Uterus (tissue), 4 donors: ENCODE measurements around the gene STUB1. TPM values are rescaled to one million over a fixed set of nuclear protein-coding genes. Genes with fewer than 3 reads are reported as not detected.

ENCODE experiments used
- DNase-seq, 2 donors: peaks; one replicate each; pipeline ENCODE4 v3.0.0-alpha.2; 2019 to 2020
- H3K27ac ChIP-seq, 2 donors: fragments of 200-600 bp; sonication (generic); 1 replicate in 1 of 2; 2 replicates in 1 of 2; pipeline ENCODE4 v1.5.1; 2016 to 2018
- H3K27me3 ChIP-seq, 2 donors: fragments of 200-600 bp; sonication (generic); one replicate each; pipeline ENCODE4 v1.5.1; 2018 to 2019; ENCODE audit warnings: control low read depth in 1 of 2
- H3K36me3 ChIP-seq, 2 donors: fragments of 200-600 bp; sonication (generic); one replicate each; pipeline ENCODE4 v1.5.1; 2019; ENCODE audit warnings: control low read depth in 1 of 2
- H3K4me1 ChIP-seq, 2 donors: fragments of 200-600 bp; sonication (generic); one replicate each; pipeline ENCODE4 v1.5.1; 2018 to 2019; ENCODE audit warnings: control low read depth in 1 of 2
- H3K4me3 ChIP-seq, 2 donors: fragments of 200-600 bp; sonication (generic); 1 replicate in 1 of 2; 2 replicates in 1 of 2; pipeline ENCODE4 v1.5.1; 2018 to 2019; ENCODE audit warnings: mild to moderate bottlenecking in 1 of 2
- H3K9me3 ChIP-seq, 2 donors: fragments of 200-600 bp; sonication (generic); one replicate each; pipeline ENCODE4 v1.5.1; 2019; ENCODE audit warnings: control low read depth in 1 of 2
- POLR2A ChIP-seq, 2 donors: fragments of 450-650 bp; IDR thresholded peaks; one replicate each; pipeline ENCODE4 v1.6.1; 2016; ENCODE audit warnings: antibody characterized with exemption in 2 of 2, mild to moderate bottlenecking in 1 of 2, moderate library complexity in 1 of 2
- intact Hi-C: fragments of 100-400 bp; cut with DNase I; formaldehyde crosslinking; loops from one replicate; pipeline ENCODE4 v1.15.1; 2023; ENCODE audit warnings: low total_unique reads
- total RNA-seq, 4 donors: library from RNA; depleted of rRNA in 3 of 4; stranded (reverse); fragments of >200 nt in 3 of 4; gene quantifications; one replicate each; pipeline versions ENCODE4 v1.1.0 to v1.2.4, GENCODE V29; 2014 to 2023
- TF ChIP-seq, protein P1 (sequence below), 4 experiments: fragments of 200-600 bp in 2 of 4; fragments of 450-650 bp in 2 of 4; sonication (generic) in 2 of 4; IDR thresholded peaks; one replicate each; pipeline ENCODE4 v1.5.1; 2016 to 2019; ENCODE audit warnings: antibody characterized with exemption in 4 of 4, mild to moderate bottlenecking in 2 of 4, moderate library complexity in 1 of 4
- donor health status: DM: yes; HTN: yes; CAD: no.

Gene STUB1
- total RNA-seq, 4 donors from 2014 or later, result 62.7 to 212 (median 93.3) TPM

DNA sequence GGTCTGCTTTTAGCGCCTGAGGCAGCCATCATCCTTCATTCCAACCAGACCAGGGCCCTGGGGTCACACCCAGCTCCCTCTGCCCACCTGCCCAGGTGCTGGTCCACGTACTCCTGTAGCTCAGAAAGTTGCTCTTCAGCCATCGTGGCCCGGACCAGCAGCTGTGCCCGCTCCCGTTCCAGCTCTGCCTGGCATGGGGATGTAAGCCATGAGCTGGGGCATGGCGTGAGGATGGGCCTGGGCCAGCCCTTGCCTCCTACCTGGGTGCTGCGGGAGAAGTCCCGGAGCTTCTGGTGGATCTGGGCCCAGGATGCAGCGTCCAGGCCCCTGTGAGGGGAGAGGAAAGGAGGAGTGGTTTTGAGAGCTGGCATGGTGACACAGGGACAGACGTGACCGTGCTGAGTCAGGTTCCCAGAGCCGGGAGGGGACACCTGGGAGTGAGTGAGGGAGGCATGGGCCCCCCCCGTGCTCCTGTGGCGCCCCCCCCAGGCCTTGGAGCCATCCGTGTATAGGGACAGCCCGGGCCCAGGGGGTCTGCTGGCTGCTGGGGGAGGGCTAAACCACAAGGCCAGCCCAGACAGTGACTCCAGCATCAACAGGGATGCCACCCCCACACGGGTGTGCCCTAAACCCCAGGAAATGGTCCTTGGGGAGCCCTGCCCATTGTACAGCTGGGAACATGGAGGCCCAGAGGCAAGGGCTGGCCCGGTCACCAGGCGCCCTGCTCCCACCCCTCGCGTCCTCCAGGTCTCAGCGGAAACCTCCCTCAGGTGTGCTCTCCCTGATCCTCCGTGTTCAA lies 42.8 kb downstream of the STUB1 start:
- Histone ChIP-seq H3K9me3 (no peaks in the 10 kb centered on the region), H3K27me3 (peaks cover 0 to 19% of the 10 kb centered on the region in 2 donors), H3K4me3 (no peak overlapping the region), H3K4me1 (peaks cover 0 to 32% of the 10 kb centered on the region in 2 donors), H3K27ac (no peak overlapping the region), H3K36me3 (no peaks in the 10 kb centered on the region)
- intact Hi-C loops, result no loop called here
- DNase-seq, result no peak
- TF ChIP-seq, protein P1, sequence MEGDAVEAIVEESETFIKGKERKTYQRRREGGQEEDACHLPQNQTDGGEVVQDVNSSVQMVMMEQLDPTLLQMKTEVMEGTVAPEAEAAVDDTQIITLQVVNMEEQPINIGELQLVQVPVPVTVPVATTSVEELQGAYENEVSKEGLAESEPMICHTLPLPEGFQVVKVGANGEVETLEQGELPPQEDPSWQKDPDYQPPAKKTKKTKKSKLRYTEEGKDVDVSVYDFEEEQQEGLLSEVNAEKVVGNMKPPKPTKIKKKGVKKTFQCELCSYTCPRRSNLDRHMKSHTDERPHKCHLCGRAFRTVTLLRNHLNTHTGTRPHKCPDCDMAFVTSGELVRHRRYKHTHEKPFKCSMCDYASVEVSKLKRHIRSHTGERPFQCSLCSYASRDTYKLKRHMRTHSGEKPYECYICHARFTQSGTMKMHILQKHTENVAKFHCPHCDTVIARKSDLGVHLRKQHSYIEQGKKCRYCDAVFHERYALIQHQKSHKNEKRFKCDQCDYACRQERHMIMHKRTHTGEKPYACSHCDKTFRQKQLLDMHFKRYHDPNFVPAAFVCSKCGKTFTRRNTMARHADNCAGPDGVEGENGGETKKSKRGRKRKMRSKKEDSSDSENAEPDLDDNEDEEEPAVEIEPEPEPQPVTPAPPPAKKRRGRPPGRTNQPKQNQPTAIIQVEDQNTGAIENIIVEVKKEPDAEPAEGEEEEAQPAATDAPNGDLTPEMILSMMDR (IDR thresholded peaks at IDR 0.05), result no peak
- TF ChIP-seq POLR2A (IDR thresholded peaks at IDR 0.05), result no peak

DNA sequence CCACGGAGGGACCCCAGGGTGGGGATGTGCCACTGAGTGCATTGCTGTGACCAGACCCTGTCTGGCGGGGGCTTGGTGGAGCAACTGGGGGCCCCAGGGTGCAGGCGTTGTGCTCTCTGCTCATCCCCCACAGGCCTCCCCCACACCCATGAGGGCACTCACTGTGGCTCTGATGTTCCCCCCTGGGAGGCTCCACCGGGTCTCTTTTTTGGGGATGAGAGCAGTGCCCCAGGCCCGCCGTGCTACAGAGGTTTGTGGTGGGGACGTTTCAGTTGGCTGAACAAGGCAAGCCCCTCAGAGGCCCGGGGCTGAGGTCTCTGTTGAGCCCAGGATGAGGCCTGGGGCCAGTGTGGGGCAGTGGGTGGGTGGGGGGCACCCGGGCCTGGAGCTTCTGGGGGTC lies 43.5 kb downstream of the STUB1 start:
- peaks cover 0 to 33% of the 10 kb centered on the region in 2 donors for H3K4me1 ChIP-seq
- no peak for TF ChIP-seq POLR2A (IDR thresholded peaks at IDR 0.05)
- TF ChIP-seq, protein P1 (IDR thresholded peaks at IDR 0.05), result no peak
- intact Hi-C loops, result no loop called here

DNA sequence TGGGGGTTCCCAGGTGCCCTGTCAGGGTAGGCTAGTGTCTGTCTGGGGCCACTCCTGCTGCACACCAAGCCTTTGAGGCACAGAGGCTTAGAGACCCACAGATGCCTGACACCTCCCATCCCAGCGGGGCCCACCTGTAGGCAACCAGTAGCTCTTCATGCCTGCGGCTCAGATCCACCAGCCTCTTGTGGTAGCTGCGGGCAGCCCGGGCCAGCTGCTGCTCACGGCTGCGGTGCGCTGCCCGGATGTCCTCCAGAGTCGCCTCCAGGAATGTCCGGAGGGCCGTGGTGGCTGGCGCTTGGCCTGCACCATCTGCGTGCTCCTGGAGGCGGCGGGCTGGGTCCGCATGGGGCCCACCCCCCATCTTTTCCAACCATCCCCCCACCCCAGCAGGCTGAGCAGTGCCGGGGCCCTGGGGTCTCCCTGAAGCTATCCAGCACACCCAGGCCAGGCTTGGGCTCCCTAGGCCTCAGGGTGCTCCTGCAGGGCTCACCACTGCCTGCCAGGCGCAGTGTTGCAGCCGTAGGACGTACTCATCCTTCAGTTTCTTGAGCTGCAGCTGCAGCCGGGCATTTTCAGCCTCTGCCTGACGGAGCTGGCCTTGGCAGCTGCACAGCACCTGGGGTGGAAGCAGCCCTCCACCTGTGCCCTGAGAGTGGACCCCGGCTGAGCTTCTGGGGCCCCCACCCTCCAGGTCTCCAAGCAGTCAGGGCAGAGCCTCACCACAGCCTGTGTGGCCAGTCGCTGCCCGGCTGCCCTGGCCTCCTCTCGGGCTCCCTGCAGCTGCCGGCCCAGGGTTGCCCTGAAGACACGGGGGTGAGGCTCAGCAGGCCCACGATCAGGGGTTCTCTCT lies 44.2 kb downstream of the STUB1 start:
- no peak for DNase-seq
- Histone ChIP-seq H3K36me3 (no peaks in the 10 kb centered on the region), H3K4me3 (no peak overlapping the region), H3K27ac (no peak overlapping the region), H3K27me3 (peaks cover 0 to 28% of the 10 kb centered on the region in 2 donors), H3K4me1 (peaks cover 0 to 33% of the 10 kb centered on the region in 2 donors), H3K9me3 (no peaks in the 10 kb centered on the region)
- intact Hi-C loops, result no loop called here
- TF ChIP-seq POLR2A (IDR thresholded peaks at IDR 0.05), result no peak
- TF ChIP-seq, protein P1 (IDR thresholded peaks at IDR 0.05), result no peak

More for the DNA sequence above, 43.5 kb downstream of the STUB1 start:
- Histone ChIP-seq H3K36me3 (no peaks in the 10 kb centered on the region), H3K27ac (no peak overlapping the region), H3K27me3 (peaks cover 0 to 26% of the 10 kb centered on the region in 2 donors), H3K4me3 (no peak overlapping the region), H3K9me3 (no peaks in the 10 kb centered on the region)
- DNase-seq, result no peak

- no peak for DNase-seq
- Histone ChIP-seq H3K27me3 (peaks cover 0 to 28% of the 10 kb centered on the region in 2 donors), H3K27ac (no peak overlapping the region), H3K36me3 (no peaks in the 10 kb centered on the region), H3K4me3 (no peak overlapping the region), H3K9me3 (no peaks in the 10 kb centered on the region), H3K4me1 (peaks cover 0 to 30% of the 10 kb centered on the region in 2 donors)
- TF ChIP-seq, protein P1 (IDR thresholded peaks at IDR 0.05), result no peak
- TF ChIP-seq POLR2A (IDR thresholded peaks at IDR 0.05), result no peak
- intact Hi-C loops, result no loop called here
Measured at GRCh38 chr16:725041-725376, 44.8 kb downstream of the STUB1 start.
